Trophoblast cell (in vitro differentiated cells and primary cell): ENCODE results near the gene USP4.

ENCODE experiments used
- DNase-seq, 2 donors: peaks; one replicate each; pipeline ENCODE4 v3.0.0-alpha.2; 2016
- H2AFZ ChIP-seq: 2 replicates; pipeline ENCODE4 v1.6.1; 2013; ENCODE audit warnings: low read length, moderate library complexity, mild to moderate bottlenecking; ENCODE audit not compliant: insufficient read depth, poor library complexity
- H2AK5ac ChIP-seq: 2 replicates; pipeline ENCODE4 v1.6.1; 2013; ENCODE audit warnings: mild to moderate bottlenecking, low read length
- H2BK120ac ChIP-seq: 2 replicates; pipeline ENCODE4 v1.6.1; 2013; ENCODE audit warnings: low read length, mild to moderate bottlenecking, moderate library complexity; ENCODE audit not compliant: insufficient read depth, poor library complexity
- H2BK12ac ChIP-seq: 2 replicates; pipeline ENCODE4 v1.6.1; 2013; ENCODE audit warnings: mild to moderate bottlenecking, low read length, moderate library complexity
- H2BK5ac ChIP-seq: 2 replicates; pipeline ENCODE4 v1.6.1; 2013; ENCODE audit warnings: low read length, low read depth, moderate library complexity, mild to moderate bottlenecking; ENCODE audit not compliant: poor library complexity
- H3K14ac ChIP-seq: 2 replicates; pipeline ENCODE4 v1.6.1; 2013; ENCODE audit warnings: mild to moderate bottlenecking, low read length
- H3K18ac ChIP-seq: 2 replicates; pipeline ENCODE4 v1.6.1; 2013; ENCODE audit warnings: mild to moderate bottlenecking, low read length
- H3K23ac ChIP-seq: 2 replicates; pipeline ENCODE4 v1.6.1; 2013; ENCODE audit warnings: low read length
- H3K27ac ChIP-seq: 2 replicates; pipeline ENCODE4 v1.5.1; 2013; ENCODE audit warnings: low read depth, mild to moderate bottlenecking, inconsistent platforms, low read length, moderate library complexity
- H3K27me3 ChIP-seq: 2 replicates; pipeline ENCODE4 v1.6.1; 2013; ENCODE audit warnings: inconsistent platforms, mild to moderate bottlenecking, low read length, moderate library complexity; ENCODE audit not compliant: insufficient read depth
- H3K36me3 ChIP-seq, 2 experiments: 1 replicate in 1 of 2; 2 replicates in 1 of 2; pipeline ENCODE4 v1.6.1; 2013; ENCODE audit warnings: low read length in 2 of 2, mild to moderate bottlenecking in 2 of 2, moderate library complexity in 1 of 2; ENCODE audit not compliant: insufficient read depth in 2 of 2, control insufficient read depth in 1 of 2
- H3K4ac ChIP-seq: 2 replicates; pipeline ENCODE4 v1.6.1; 2013; ENCODE audit warnings: low read depth, mild to moderate bottlenecking, low read length, moderate library complexity
- H3K4me1 ChIP-seq, 2 experiments: 1 replicate in 1 of 2; 2 replicates in 1 of 2; pipeline ENCODE4 v1.6.1; 2013; ENCODE audit warnings: low read length in 2 of 2, mild to moderate bottlenecking in 2 of 2, moderate library complexity in 1 of 2; ENCODE audit not compliant: insufficient read depth in 2 of 2, control insufficient read depth in 1 of 2
- H3K4me2 ChIP-seq: 2 replicates; pipeline ENCODE4 v1.6.1; 2013; ENCODE audit warnings: inconsistent platforms, mild to moderate bottlenecking, low read length, moderate library complexity
- H3K4me3 ChIP-seq: 2 replicates; pipeline ENCODE4 v1.5.1; 2013; ENCODE audit warnings: mild to moderate bottlenecking, low read depth, low read length, inconsistent platforms
- H3K79me1 ChIP-seq: one replicate; pipeline ENCODE4 v1.6.1; 2013; ENCODE audit warnings: low read length
- H3K79me2 ChIP-seq: 2 replicates; pipeline ENCODE4 v1.6.1; 2013; ENCODE audit warnings: low read length, mild to moderate bottlenecking; ENCODE audit not compliant: control insufficient read depth, insufficient read depth, poor library complexity
- H3K9ac ChIP-seq: 2 replicates; pipeline ENCODE4 v1.6.1; 2013; ENCODE audit warnings: mild to moderate bottlenecking, low read length
- H3K9me3 ChIP-seq: 2 replicates; pipeline ENCODE4 v1.6.1; 2013; ENCODE audit warnings: low read depth, mild to moderate bottlenecking, control low read depth, inconsistent platforms, low read length; ENCODE audit not compliant: insufficient read depth
- H4K12ac ChIP-seq: 2 replicates; pipeline ENCODE4 v1.6.1; 2013; ENCODE audit warnings: low read depth, mild to moderate bottlenecking, low read length, moderate library complexity
- H4K8ac ChIP-seq: 2 replicates; pipeline ENCODE4 v1.6.1; 2013; ENCODE audit warnings: low read depth, mild to moderate bottlenecking, low read length, moderate library complexity
- H4K91ac ChIP-seq: one replicate; pipeline ENCODE4 v1.6.1; 2013; ENCODE audit warnings: low read depth, mild to moderate bottlenecking, low read length, moderate library complexity
- WGBS: extraction: QIAGEN DNeasy Blood & Tissue Kit; methylation state at CpG from one replicate; pipeline ENCODE4 v1.1.7; 2013; ENCODE audit warnings: missing lambda C conversion rate; ENCODE audit not compliant: insufficient read length, insufficient coverage; ENCODE audit errors: extremely low coverage; 5-methylcytosine and 5-hydroxymethylcytosine counted together

Gene USP4

DNA sequence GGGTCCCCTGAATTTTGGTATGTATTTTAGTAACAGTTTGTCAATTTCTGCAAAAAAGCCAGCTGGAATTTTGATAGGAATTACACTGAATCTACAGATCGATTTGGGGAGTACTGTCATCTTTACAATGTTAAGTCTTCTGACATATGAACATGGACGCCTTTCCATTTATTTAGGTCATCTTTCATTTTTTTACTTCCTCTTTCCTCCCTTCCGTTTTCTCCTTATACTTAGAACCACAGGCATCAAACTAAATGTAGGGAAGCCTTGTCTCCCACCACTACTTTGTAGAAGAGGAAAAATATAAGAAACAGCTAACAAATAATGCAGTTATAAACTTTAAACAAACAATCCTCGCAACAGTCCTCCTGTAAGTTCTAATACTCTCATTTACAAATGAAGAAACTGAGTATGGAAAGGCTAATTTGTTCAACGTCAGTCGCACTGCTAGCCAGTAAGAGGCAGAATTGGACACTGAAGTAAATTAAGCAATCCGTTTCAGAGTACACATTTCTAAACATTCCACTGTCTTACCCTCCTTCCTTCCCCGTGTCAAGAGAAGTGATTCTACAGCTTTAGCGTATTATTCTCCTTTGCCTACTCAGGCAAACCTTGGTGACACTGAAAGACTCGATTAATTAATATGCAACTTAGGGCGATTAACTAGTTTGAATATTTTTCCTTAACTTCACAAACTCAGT, 46.4 kb upstream of the USP4 start:
- Histone ChIP-seq H3K18ac (no peak overlapping the region), H3K4me1 (peaks cover 4% of the 10 kb centered on the region in 2 experiments)
- no CpG with 5 or more reads among the region's 11 CpGs for WGBS

DNA sequence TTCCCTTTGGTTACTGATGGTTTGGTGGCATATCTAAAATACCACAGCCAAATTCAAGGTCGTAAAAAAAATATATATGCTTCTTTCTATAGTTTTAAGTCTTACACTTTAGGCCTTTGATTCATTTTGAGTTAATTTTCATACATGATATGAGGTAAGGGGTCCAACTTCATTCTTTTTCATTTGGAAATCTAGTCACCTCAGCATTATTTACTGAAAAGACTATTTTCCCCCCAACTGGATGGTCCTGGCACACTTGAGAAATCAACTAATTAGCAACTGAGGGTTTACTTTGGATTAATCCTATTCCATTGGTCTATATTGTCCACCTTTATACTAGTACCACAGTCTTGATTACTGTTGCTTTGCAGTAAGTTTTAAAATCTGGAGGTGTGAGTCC, 45.8 kb upstream of the USP4 start:
- no peak overlapping the region for H3K9ac ChIP-seq
- H2AK5ac ChIP-seq = no peak overlapping the region
- H4K12ac ChIP-seq = no peak overlapping the region
- H2BK12ac ChIP-seq = no peak overlapping the region
- H3K9me3 ChIP-seq = no peaks in the 10 kb centered on the region
- H3K79me1 ChIP-seq = no peaks in the 10 kb centered on the region
- peaks cover 0 to 6% of the 10 kb centered on the region in 2 experiments for H3K36me3 ChIP-seq
- no peak overlapping the region for H3K4me2 ChIP-seq
- WGBS = no CpG with 5 or more reads among the region's 1 CpG
- no peak overlapping the region for H4K8ac ChIP-seq
- peaks cover 4% of the 10 kb centered on the region in 2 experiments for H3K4me1 ChIP-seq
- H3K79me2 ChIP-seq = peaks cover 42% of the 10 kb centered on the region
- H2BK120ac ChIP-seq = no peak overlapping the region
- no peak overlapping the region for H2BK5ac ChIP-seq
- H3K18ac ChIP-seq = no peak overlapping the region
- no peak overlapping the region for H3K4me3 ChIP-seq
- no peak overlapping the region for H4K91ac ChIP-seq
- H3K14ac ChIP-seq = no peak overlapping the region
- H2AFZ ChIP-seq = no peak overlapping the region
- H3K27me3 ChIP-seq = no peaks in the 10 kb centered on the region
- no peak for DNase-seq
- H3K4ac ChIP-seq = no peak overlapping the region
- H3K27ac ChIP-seq = no peak overlapping the region
- no peak overlapping the region for H3K23ac ChIP-seq

More for the DNA sequence above, 46.4 kb upstream of the USP4 start:
- H4K91ac ChIP-seq = no peak overlapping the region
- H2AFZ ChIP-seq = no peak overlapping the region
- H3K79me2 ChIP-seq = peaks cover 39% of the 10 kb centered on the region
- no peaks in the 10 kb centered on the region for H3K79me1 ChIP-seq
- H4K12ac ChIP-seq = no peak overlapping the region
- no peak overlapping the region for H3K4me3 ChIP-seq
- H3K9ac ChIP-seq = no peak overlapping the region
- H4K8ac ChIP-seq = no peak overlapping the region
- no peaks in the 10 kb centered on the region for H3K9me3 ChIP-seq
- no peak overlapping the region for H2BK12ac ChIP-seq
- peaks cover 0 to 6% of the 10 kb centered on the region in 2 experiments for H3K36me3 ChIP-seq
- no peak overlapping the region for H3K27ac ChIP-seq
- peak overlapping the region; percentile 93 for H3K4ac ChIP-seq
- no peak overlapping the region for H3K23ac ChIP-seq
- H2AK5ac ChIP-seq = no peak overlapping the region
- peak in 1 of 2 donors; percentile 20 for DNase-seq
- no peak overlapping the region for H2BK5ac ChIP-seq
- no peak overlapping the region for H3K14ac ChIP-seq
- H3K27me3 ChIP-seq = no peaks in the 10 kb centered on the region
- H2BK120ac ChIP-seq = no peak overlapping the region
- H3K4me2 ChIP-seq = no peak overlapping the region

DNA sequence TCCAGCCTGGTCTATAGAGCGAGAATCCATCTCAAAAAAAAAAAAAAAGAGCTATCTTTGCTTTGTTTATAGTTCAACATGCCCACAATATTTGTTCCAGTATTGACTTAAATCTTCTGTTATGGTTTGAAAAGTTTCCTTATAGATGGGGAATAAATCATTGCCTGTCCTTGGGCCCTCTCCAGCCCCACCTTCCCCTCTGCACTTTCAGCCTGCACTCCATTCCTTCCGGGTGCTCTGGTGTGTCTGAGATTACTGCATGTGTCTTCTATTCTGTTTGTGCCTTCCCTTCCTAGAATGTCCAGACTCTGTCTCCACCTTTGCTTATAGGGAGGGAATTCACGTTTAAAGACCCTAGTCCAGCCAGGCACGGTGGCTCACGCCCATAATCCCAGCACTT, 43.5 kb upstream of the USP4 start:
- Histone ChIP-seq H2BK12ac (no peak overlapping the region), H4K12ac (no peak overlapping the region), H2AFZ (no peak overlapping the region), H3K4me1 (peaks cover under 1 to 4% of the 10 kb centered on the region in 2 experiments), H3K9ac (no peak overlapping the region), H3K36me3 (peaks cover 0 to 6% of the 10 kb centered on the region in 2 experiments), H3K79me2 (peaks cover 32% of the 10 kb centered on the region), H3K14ac (no peak overlapping the region), H4K8ac (no peak overlapping the region), H2BK5ac (no peak overlapping the region), H3K27me3 (no peaks in the 10 kb centered on the region), H3K4me3 (no peak overlapping the region), H2BK120ac (no peak overlapping the region), H3K27ac (no peak overlapping the region), H2AK5ac (no peak overlapping the region), H3K4ac (peak overlapping the region; percentile 70), H3K4me2 (no peak overlapping the region), H3K18ac (no peak overlapping the region), H3K23ac (no peak overlapping the region), H3K79me1 (no peaks in the 10 kb centered on the region), H3K9me3 (no peaks in the 10 kb centered on the region), H4K91ac (no peak overlapping the region)
- WGBS = no CpG with 5 or more reads among the region's 5 CpGs
- no peak for DNase-seq

DNA sequence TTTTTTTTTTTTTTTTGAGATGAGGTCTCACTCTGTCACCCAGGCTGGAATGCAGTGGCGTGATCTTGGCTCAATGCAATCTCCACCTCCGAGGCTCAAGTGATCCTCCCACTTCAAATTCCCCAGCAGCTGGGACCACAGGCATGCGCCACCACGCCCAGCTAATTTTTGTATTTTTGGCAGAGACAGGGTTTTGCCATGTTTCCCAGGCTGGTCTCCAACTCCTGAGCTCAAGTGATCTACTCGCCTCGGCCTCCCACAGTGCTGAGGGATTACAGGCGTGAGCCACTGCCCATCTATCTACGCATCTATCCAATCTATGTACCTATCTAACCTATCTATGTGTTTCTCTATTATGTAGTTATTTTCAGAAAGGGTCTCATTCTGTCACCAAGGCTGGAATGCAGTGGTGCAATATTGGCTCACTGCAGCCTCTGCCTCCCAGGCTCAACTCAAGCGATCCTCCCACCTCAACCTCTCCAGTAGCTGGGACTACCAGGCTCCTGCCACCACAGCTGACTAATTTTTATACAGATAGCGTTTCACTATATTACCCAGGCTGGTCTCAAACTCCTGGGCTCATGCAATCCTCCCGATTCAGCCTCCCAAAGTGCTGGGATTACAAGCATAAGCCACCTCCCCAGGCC, 38.5 kb upstream of the USP4 start:
- H4K8ac ChIP-seq = no peak overlapping the region
- H3K4me3 ChIP-seq = no peak overlapping the region
- no peaks in the 10 kb centered on the region for H3K9me3 ChIP-seq
- peaks cover 20% of the 10 kb centered on the region for H3K79me2 ChIP-seq
- H4K91ac ChIP-seq = no peak overlapping the region
- H3K27me3 ChIP-seq = no peaks in the 10 kb centered on the region
- H2AK5ac ChIP-seq = no peak overlapping the region
- H3K4me1 ChIP-seq = peaks cover 3 to 5% of the 10 kb centered on the region in 2 experiments
- peak; percentile 83 to 84 for DNase-seq
- no peak overlapping the region for H3K23ac ChIP-seq
- no peak overlapping the region for H4K12ac ChIP-seq
- no peak overlapping the region for H2BK5ac ChIP-seq
- WGBS = no CpG with 5 or more reads among the region's 11 CpGs
- no peak overlapping the region for H2AFZ ChIP-seq
- no peak overlapping the region for H3K27ac ChIP-seq
- H3K9ac ChIP-seq = no peak overlapping the region
- H3K18ac ChIP-seq = no peak overlapping the region
- peak overlapping the region; percentile 80 for H3K4ac ChIP-seq
- H3K4me2 ChIP-seq = no peak overlapping the region
- H3K36me3 ChIP-seq = peaks cover 15 to 17% of the 10 kb centered on the region in 2 experiments
- no peak overlapping the region for H2BK12ac ChIP-seq
- no peaks in the 10 kb centered on the region for H3K79me1 ChIP-seq
- no peak overlapping the region for H2BK120ac ChIP-seq
- no peak overlapping the region for H3K14ac ChIP-seq
